Activated CD4-positive, alpha-beta T cell treated with anti-CD3 and anti-CD28 coated beads, Interleukin-2, amount 50 U/mL, for 4 hours (primary cell): ENCODE measurements around the gene LIN52.

Experiments used
- DNase-seq, 2 experiments: peaks; one replicate each; pipeline ENCODE4 v3.0.0-alpha.2; 2020

The LIN52 gene, protein sequence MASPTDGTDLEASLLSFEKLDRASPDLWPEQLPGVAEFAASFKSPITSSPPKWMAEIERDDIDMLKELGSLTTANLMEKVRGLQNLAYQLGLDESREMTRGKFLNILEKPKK

GRCh38 chr14:74084277-74085046, at the start of gene LIN52, which contains the start of gene ALDH6A1:
LIN52 (plus strand) TSS chr14:74084956; CDS start chr14:74084975, 19 bp downstream.
ALDH6A1 (minus strand) TSS chr14:74084453; CDS start chr14:74084394, 59 bp downstream.
- DNase-seq = peak; percentile 100

DNA sequence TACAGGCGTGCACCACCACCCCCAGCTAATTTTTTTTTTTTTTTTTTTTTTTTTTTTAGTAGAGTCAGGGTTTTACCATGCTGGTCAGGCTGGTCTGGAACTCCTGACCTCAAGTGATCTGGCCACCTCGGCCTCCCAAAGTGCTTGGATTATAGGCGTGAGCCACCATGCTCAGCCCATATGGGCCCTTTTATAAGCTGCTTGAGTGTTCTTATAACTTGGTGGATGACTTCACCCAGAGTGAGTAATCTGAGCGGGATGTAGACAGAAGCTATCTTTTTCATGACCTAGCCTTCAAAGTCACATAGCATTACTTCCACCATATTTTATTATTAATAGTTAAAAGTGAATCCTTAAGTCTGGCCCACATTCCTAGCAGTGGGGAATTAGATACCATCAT, 49.2 kb upstream of the LIN52 start:
- no peak for DNase-seq

DNA sequence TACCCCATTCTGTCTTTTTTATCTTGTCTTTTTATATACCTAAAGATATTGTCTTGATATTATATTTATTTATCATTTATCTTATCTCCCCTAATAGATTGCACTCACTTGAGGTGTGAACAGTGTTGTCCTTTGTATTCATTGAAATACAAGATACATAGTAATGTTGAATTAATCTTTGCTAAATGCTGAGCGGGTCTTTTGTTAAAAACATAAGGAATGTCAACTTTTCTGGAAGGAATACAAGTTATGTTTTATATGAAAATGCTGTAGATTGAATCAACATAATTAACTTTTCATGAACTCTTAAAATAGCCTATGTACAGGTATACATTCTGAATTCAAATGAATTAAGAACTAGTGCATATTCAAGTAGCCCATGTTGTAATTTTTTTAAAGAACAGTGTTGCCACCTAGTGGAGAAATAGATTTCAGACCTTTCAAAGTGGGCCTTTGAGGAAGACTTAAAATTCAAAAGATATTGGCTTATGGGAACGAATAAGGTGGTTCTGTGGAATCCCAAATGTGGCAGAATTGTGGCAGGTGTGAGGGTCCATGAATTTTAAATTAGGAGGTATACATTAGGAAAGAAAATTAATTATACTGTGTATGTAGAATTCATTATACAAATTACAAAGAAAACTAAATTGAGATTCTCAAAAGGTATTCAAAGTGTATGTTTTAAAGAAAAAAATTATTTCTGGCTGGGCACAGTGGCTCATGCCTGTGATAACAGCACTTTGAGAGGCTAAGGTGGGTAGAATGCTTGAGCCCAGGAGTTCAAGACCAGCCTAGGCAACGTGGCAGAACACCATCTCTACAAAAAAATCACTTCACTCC, 46.5 kb upstream of the LIN52 start:
- no peak for DNase-seq

- no peak for DNase-seq
Observed at GRCh38 chr14:74042296-74042695, 42.5 kb upstream of the LIN52 start.

GRCh38 chr14:74045522-74045921, 39.2 kb upstream of the LIN52 start:
- no peak for DNase-seq

DNA sequence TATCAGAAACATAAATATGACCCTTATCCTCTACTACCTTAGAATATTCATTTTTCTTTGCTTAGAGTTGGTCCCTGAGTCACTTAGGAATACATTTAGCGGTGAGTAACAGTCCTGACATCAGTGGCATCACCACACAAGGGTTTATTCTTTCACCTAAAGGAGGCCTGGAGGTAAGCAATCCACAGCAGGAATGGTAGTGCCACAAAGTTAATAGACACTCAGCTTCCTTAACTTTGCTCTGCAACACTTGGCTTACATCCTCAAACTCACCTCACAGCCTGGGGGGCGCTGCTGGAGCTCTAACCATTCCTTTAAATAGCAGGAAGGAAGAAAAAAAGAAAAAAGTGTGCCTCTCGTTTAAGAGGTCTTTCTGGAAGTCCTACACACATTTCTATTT, 36.5 kb upstream of the LIN52 start:
- no peak for DNase-seq

GRCh38 chr14:74049876-74050495, 34.8 kb upstream of the LIN52 start:
- no peak for DNase-seq

DNA sequence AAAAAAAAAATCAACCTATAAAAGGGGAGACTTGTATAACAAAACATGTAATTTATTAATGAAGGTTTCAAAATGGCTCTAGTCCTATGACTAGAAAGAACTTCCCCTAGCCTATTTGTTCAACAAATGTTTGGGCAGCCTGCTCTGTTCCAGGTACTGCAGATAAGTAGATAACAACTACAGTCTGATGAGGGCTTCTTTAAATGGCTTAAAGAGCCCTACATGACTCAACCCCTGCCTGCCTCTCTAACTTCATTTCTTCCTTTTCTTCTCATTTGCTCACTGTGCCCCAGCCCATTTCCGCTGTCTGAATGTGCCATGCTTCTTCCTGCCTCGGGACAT, 22.0 kb upstream of the LIN52 start:
- DNase-seq = no peak

DNA sequence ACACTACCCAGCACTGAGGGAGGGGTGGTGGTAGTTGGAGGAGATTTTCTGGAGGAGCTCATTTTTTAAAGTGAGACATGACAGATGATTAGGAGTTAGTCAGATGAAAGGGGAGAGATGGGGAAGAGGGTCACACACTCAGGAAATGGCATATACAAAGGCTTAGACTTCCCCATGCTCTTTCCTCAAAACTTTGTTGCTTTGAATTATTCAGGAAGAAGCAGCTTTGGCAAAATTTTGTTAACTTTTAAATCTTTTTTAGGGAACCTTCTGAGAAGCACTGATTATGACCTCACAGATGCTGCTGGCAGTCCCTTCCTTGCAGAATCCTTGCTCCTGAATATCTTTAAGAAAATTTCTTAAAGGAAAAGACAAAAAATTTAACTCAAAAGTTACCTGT, 20.3 kb upstream of the LIN52 start:
- DNase-seq = no peak

- DNase-seq = no peak
Observed at GRCh38 chr14:74064883-74065282, 19.9 kb upstream of the LIN52 start.

- no peak for DNase-seq
Observed at GRCh38 chr14:74065746-74066575, 18.8 kb upstream of the LIN52 start.

DNA sequence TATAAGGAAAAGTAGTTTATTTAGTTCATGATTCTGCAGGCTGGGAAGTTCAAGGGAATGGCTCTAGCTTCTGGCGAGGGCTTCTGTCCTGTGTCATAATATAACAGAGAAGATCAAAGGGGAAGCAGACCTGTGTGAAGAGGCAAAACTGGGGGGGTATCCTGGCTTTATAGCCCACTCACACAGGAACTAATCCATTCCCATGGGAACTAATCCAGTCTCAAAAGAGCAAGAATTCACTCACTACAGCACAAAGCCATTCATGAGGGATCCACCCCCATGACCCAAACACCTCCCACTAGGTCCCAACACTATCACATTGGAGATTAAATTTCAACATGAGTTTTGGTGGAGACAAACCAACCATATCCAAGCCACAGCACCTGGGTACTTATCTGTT, 7.4 kb upstream of the LIN52 start:
- DNase-seq = no peak

DNA sequence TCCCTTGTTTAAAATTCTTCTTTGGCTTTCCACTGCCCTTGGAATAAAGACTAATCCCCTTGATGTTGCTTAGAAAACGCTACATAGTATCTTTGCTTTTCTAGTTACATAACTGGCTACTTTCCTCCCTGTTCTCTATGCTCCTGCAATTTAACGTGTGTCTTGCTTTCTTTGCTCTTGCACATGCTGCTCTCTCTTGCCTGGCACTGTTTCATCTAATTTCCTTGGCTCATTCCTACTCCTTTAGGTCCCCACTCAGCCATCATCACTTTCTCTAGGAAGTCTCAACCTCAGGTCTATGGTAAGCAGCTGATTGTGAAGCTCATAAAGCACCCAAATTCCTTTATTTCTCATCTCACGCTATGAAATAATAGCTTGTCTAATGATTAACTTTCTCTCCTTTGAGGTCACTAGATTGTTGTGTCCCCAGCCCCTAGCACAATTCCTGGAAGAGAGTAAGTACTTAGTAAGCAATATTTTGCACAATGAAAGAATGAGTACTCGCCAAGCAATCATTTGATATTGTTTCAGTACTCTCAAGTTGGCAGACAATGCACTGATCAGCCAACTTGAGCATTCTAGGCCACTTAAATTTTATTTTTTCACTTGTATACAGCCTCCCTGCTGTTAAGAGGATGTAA, 3.8 kb upstream of the LIN52 start:
- no peak for DNase-seq

DNA sequence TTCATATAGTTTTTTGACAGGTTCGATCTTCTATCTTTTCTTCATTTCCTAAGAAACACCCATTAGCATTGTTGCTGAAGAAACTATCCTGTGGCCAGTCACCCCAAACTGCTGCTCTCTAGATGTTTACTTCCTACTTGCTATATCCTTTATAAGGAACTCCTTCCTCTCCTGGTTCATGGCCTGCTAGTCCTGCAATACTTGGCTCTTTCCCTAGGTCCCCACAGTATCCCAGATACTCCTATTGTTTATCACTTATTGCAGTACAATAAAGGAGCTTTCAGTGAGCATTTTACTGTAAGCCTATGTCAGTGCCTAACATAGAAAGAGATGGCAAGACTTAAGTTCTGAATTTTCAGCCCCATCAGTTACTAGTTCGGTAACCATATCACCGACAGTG, 3.3 kb upstream of the LIN52 start:
- DNase-seq = no peak

GRCh38 chr14:74083161-74083560, 1.6 kb upstream of the LIN52 start:
- no peak for DNase-seq

DNA sequence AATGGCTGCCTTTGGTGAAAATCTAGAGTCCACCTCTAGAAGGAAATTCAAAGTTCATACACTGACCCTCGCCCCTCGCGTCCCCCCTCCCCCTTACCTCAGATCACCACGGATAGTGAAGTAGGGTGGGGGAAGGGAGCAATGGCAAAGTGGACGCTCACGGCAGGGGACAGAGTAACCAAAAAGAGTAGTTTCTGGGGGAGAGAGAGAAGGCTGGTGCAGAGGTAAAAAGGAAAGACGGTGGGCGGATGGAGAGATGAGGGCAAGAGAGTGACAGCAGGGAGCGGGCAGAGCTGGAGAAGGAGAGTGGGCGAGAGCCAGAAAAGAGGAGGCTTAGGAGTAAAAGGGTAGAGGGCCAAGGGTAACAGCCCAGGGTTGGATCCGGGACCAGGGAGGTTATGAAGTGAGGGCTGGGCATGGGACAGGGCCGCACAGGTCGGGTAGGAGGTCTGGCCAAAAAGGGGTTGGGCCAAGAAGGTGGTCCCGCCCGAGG, 926 bp upstream of the LIN52 start:
- no peak for DNase-seq

DNA sequence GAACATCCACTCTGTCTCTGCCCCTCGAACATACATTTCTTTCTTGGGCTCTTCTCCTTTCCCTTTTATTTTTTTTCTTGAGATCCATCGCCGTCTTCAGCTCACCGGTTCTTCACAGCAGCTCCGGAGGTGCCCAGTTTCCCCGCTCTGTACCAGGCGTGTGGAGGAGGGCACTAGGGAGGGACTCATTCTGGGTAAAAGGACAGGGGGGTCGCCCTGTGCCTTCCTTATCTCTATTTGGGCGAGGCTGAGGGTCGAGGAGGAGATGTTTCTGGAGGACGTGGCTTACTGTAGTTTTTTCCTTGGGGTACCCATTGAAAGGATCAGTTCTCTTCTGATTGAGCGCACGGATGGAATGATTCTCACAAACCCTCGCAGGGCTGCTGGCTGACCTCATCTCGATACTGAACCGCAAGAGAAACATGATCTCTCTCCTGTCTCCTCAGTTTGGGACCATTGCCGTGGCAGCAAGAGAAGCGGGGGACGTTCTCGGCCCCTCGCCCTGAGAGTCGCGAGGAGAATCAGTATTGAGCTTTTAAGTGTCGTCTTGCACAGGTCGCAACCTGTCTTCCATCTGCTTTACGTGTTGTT, 386 bp downstream of the LIN52 start:
- DNase-seq = no peak

GRCh38 chr14:74085828-74086227, 1.1 kb downstream of the LIN52 start:
- no peak for DNase-seq

DNA sequence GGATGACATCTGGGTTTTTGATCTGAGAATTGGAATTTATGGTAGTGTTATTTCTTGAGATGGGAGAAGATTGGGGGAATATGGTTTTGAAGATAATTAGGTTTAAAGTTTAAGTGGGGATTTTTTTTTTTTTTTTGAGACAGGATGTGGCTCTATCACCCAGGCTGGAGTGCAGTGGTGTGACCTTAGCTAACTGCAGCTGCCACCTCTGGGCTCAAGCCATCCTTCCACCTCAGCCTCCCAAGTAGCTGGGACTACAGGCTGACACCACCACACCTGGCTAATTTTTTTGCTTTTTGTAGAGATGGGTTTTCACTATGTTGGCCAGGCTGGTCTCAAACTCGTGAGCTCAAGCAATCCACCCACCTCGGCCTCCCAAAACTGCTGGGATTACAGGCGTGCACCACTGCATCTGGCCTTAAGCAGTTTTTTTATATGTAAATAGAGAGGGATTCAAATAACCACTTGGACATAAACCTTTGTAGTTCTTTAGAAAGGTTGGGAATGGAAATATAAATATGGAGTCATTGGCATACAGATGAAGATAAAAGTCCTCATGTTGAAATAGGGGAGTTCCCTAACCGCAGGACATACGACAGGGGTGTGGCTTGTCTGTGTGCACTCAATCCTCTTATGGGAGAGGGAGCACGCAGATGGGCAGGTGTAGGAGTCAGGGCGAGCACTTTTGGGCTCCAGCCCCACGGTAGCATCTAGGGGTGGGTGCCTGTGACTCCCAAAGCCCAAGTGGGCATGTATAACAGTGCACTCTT, 4.7 kb downstream of the LIN52 start:
- DNase-seq = no peak

GRCh38 chr14:74105381-74105780, 20.6 kb downstream of the LIN52 start:
- DNase-seq = no peak

GRCh38 chr14:74109369-74109768, 24.6 kb downstream of the LIN52 start:
- DNase-seq = no peak
